Measurements from ENCODE around the gene CAPZB.

The CAPZB gene

GRCh38 chr1:19342894-19343616 is 142.3 kb downstream of the CAPZB start:
- DNase-seq: no peak

GRCh38 chr1:19342062-19342750 is 143.1 kb downstream of the CAPZB start:
- DNase-seq: no peak

GRCh38 chr1:19341201-19342061 is 143.9 kb downstream of the CAPZB start:
- DNase-seq: peak; percentile 13 to 29

- DNase-seq: no peak
Observed at GRCh38 chr1:19340387-19340937, 144.9 kb downstream of the CAPZB start.

GRCh38 chr1:19339214-19339861 is 146.0 kb downstream of the CAPZB start:
- no peak for DNase-seq

GRCh38 chr1:19338323-19338762 is 147.0 kb downstream of the CAPZB start:
- DNase-seq: no peak

- DNase-seq: no peak
Observed at GRCh38 chr1:19337289-19337688, 148.1 kb downstream of the CAPZB start.

GRCh38 chr1:19336543-19336942 is 148.8 kb downstream of the CAPZB start:
- DNase-seq: no peak

GRCh38 chr1:19333587-19334354 is 151.6 kb downstream of the CAPZB start:
- no peak for DNase-seq

- DNase-seq: no peak
Observed at GRCh38 chr1:19332832-19333231, 152.5 kb downstream of the CAPZB start.

- DNase-seq: no peak
Observed at GRCh38 chr1:19331262-19331878, 154.0 kb downstream of the CAPZB start.

- no peak for DNase-seq
Observed at GRCh38 chr1:19330449-19331135, 154.7 kb downstream of the CAPZB start.

GRCh38 chr1:19329611-19330010 is 155.7 kb downstream of the CAPZB start:
- no peak for DNase-seq

- DNase-seq: no peak
Observed at GRCh38 chr1:19329188-19329587, 156.2 kb downstream of the CAPZB start.

GRCh38 chr1:19328486-19328885 is 156.9 kb downstream of the CAPZB start:
- no peak for DNase-seq

- no peak for DNase-seq
Observed at GRCh38 chr1:19327736-19328135, 157.6 kb downstream of the CAPZB start.

- no peak for DNase-seq
Observed at GRCh38 chr1:19327301-19327700, 158.0 kb downstream of the CAPZB start.

- DNase-seq: no peak
Observed at GRCh38 chr1:19326748-19327065, 158.6 kb downstream of the CAPZB start.

- no peak for DNase-seq
Observed at GRCh38 chr1:19325958-19326747, 159.2 kb downstream of the CAPZB start.

- no peak for DNase-seq
Observed at GRCh38 chr1:19325368-19325957, 159.9 kb downstream of the CAPZB start.

Measured in bone marrow (tissue), 2 donors.